Hematopoietic multipotent progenitor cell treated with erythropoietin and hydrocortisone succinate and interleukin-3 and kit ligand, for 4 days (in vitro differentiated cells): Measurements from ENCODE around the gene CACNG4.
"Not testable (repeated sequence)": the region's sequence is repeated elsewhere in the genome, so short reads cannot be mapped to it uniquely, and the experiment has no call there.

Experiments
- DNase-seq: peaks from one replicate; pipeline ENCODE4 v3.0.0-alpha.2; 2015

Gene CACNG4

GRCh38 chr17:66964930-66965800, 658 bp downstream of the CACNG4 start:
- peak; percentile 38 for DNase-seq

GRCh38 chr17:66965801-66966262, 1.3 kb downstream of the CACNG4 start:
- DNase-seq = no peak

GRCh38 chr17:66966298-66966697, 1.8 kb downstream of the CACNG4 start:
- no peak for DNase-seq

- no peak for DNase-seq
Measured at GRCh38 chr17:66966704-66967418, 2.4 kb downstream of the CACNG4 start.

GRCh38 chr17:66967837-66968543, 3.5 kb downstream of the CACNG4 start:
- DNase-seq = no peak

- DNase-seq = no peak
Measured at GRCh38 chr17:66968916-66969315, 4.4 kb downstream of the CACNG4 start.

- no peak for DNase-seq
Measured at GRCh38 chr17:66970140-66970539, 5.6 kb downstream of the CACNG4 start.

- DNase-seq = no peak
Measured at GRCh38 chr17:66970797-66971196, 6.3 kb downstream of the CACNG4 start.

- no peak for DNase-seq
Measured at GRCh38 chr17:66971264-66971663, 6.8 kb downstream of the CACNG4 start.

- no peak for DNase-seq
Measured at GRCh38 chr17:66971730-66972441, 7.4 kb downstream of the CACNG4 start.

GRCh38 chr17:66972442-66972830, 7.9 kb downstream of the CACNG4 start:
- not testable (repeated sequence) for DNase-seq

GRCh38 chr17:66975188-66975587, 10.7 kb downstream of the CACNG4 start:
- DNase-seq = no peak

- peak; percentile 42 for DNase-seq
Measured at GRCh38 chr17:66975614-66976378, 11.3 kb downstream of the CACNG4 start.

GRCh38 chr17:66976379-66976663, 11.8 kb downstream of the CACNG4 start:
- no peak for DNase-seq

GRCh38 chr17:66976781-66977201, 12.3 kb downstream of the CACNG4 start:
- DNase-seq = no peak

GRCh38 chr17:66978514-66979061, 14.1 kb downstream of the CACNG4 start:
- no peak for DNase-seq

- no peak for DNase-seq
Measured at GRCh38 chr17:66980896-66981295, 16.4 kb downstream of the CACNG4 start.

- DNase-seq = no peak
Measured at GRCh38 chr17:66981983-66982508, 17.5 kb downstream of the CACNG4 start.

- DNase-seq = no peak
Measured at GRCh38 chr17:66983414-66984021, 19.0 kb downstream of the CACNG4 start.

GRCh38 chr17:66984730-66985129, 20.2 kb downstream of the CACNG4 start:
- DNase-seq = no peak
